GM11168 (cell line): Measurements from ENCODE around the gene RABGAP1L.

ENCODE experiments used
- in situ Hi-C: fragments of 300-500 bp; cut with MboI; formaldehyde crosslinking; loops from one replicate; pipeline ENCODE4 v1.12.0; 2022; ENCODE audit warnings: low sequenced_read_pairs; ENCODE audit not compliant: unreplicated experiment

Gene RABGAP1L

DNA sequence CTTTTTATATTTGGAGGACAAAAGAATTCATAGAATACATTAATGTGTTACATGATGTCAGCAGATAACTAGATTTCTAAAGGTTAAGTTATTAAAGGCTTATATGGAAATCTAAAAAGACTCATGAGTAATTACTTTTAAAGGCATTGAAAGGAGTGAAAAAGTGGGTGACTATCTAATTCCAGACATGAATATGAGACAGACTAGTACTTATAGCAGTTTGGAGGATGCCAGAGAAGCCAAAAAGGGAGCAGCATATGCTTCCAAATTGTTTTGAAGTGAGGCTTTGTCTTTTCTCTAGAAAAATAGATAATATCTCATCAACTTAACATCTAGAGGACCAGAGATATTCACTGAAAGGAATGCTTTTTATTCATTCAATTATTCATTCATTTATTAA is 564.9 kb downstream of the RABGAP1L start:
- in situ Hi-C loops, result no loop called here

DNA sequence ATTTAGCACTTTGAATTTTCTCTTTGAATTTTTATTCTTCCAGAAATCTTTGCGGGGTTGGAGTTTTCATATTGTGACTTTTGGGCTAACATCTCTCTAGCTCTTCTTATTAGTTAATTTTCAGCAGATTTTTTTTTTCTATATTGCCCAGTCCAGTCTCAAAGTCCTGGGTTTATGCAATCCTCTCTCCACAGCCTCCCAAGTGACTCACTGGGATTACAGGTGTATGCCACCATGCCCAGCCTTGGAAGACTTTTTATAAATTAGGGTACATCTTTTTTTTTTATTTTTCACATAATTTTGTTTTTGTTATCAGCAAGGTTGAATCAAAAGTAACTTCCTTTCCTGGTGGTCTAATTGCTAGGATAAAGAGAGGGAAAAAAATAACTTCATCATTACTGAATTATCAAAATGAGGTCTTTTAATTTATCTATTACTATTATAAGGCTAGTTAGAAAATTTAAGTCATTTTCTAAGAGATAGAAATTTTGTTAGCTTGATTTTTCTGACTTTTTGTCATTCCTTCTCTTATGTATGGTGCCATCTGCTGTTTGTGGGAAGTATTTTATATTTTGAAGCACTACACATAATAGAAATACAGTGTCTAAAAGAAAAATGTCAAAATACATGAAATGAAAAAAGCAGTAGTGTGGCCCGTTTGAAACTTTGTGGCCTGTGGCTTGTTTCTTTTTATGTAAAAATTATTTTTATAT is 567.0 kb downstream of the RABGAP1L start:
- in situ Hi-C loops, result loop anchor here (25.0 kb wide), 1 partner anchor 639 kb away; no protein-coding TSS in a partner anchor

DNA sequence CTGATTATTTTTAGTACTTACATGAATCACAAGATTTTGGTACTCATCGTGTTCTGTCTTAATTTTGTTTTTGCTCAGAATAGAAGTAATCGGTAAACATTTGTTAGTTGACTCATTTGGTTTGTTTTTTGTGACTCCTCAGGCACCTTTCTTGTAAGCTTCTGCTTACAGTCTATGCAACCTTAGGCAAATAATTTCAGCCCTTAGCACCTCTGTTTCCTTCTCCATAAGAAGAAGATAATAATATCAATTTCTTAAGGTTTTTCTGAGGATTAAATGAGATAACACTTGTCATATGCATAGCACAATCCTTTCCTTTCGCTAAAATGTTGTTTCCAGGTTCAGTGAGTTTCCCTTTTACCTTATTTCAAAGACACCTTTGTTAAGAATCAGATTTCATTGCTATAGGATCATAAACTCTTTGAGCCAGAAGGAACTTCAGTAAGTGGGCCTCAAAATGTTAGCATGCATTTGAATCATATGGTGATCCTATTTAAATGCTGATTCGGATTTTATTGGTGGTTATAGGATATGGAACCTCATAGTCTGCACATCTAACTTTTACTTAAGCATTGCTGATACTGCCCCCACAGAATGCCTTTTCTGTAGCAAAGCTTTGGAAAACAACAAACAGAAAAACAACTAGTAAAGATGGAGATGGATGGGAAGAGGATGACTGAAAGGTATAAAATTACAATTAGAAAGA is 567.7 kb downstream of the RABGAP1L start:
- in situ Hi-C loops, result loop anchor here (25.0 kb wide), 1 partner anchor 640 kb away; no protein-coding TSS in a partner anchor

DNA sequence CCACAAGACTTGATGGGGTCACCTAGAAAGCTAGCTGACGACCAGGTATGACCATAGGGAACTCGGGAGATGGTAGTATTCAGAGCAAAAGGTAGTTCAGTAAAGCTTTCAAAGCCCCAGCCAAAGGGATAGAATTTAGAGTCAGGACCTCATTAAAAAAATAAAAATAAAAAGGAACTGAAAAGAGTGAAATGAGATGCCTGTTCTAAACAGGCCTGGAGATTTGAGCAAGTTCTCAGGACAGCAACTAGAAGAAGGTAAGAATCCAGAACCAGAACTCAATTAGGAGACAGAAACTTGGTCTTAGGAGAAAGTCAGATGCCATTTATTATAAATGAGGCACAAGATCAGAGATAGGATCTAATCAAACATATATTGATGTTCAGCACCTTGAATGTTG is 575.0 kb downstream of the RABGAP1L start:
- in situ Hi-C loops, result loop anchor here (25.0 kb wide), 1 partner anchor 647 kb away; no protein-coding TSS in a partner anchor

DNA sequence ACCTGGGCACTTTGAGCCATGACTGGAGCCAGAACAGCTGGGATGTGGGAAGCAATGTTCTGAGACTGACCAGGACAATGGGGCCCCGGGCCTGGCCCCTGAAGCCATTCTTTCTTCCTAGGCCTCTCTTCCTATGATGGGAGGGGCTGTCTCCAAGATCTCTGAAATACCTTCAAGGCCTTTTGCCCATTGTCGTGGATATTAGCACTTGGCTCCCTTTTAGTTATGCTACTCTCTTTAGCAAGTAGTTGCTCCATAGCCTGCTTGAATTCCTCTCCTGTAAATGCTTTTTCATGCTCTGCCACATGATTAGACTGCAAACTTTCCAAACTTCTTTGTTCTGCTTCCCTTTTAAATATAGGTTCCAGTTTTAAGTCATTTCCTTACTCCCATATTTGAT is 577.5 kb downstream of the RABGAP1L start:
- in situ Hi-C loops, result loop anchor here (25.0 kb wide), 1 partner anchor 650 kb away; no protein-coding TSS in a partner anchor

DNA sequence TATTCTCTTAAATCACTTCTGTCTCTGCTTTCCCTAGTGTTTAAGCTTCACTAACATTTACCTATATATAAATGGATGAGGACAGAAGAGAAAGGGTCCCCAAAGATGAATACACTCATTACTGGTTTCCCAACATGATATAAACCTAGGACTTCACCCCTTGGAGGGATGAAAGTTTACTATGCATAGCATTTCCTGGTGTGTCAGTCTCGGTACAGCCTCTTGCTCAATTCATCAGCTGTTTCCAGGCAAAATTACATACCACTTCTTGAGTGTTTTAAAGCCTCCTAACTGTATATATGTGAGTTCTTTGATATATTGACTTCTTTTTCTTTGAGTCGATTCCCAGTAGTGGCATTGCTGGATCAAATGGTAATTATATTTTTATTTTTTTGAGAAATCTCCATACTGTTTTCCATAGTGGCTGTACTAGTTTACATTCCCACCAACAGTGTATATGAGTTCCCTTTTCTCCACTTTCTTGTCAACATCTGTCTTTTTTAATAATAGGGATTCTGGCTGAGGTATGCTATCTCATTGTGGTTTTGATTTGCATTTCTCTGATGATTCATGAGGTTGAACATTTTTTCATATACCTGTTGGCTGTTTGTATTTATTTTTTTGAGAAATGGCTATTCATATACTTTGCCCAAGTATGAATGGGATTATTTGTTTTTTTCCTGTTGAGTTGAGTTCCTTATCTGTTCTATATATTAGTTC is 581.1 kb downstream of the RABGAP1L start:
- in situ Hi-C loops, result loop anchor here (10.0 to 25.0 kb wide), 2 partner anchors 476 to 653 kb away; no protein-coding TSS in a partner anchor

DNA sequence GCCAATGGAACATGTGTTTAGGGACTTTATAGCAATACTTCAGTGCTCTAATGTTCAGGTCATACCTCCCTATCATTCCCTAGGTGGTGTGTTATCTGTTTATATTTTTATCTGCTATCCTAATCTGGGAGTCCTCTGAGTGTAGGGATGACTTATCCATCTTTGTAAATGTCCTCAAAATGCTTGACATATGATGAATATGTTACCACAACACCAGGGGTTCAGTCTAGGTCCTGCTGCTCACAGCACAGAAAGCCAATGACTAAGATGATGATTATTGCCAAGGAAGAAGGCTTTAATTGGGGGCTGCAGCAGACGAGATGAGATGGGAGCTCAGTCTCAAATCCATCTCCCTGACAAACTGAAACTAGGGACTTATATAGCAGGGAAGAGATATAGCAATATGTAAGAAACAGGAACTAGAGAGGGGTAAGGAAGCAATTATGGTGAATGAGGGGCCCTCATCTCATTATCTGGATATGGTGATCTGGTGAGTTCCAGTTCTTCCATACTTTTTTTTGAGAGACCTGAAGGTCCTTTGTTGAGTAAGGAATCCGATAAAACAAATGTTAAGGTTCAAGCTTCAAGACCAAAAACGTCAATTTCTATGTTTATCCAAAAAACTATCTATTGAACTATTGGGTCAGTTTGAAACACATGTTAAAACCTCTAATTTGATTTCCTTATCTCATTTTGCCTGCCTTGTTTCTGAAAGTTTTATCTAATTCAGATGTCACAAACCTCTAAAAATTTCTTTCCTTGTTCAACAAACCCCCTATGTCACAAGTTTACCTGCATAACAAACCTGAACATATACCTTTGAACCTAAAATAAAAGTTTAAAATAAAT is 583.7 kb downstream of the RABGAP1L start:
- in situ Hi-C loops, result loop anchor here (10.0 to 25.0 kb wide), 2 partner anchors 478 to 656 kb away; no protein-coding TSS in a partner anchor

DNA sequence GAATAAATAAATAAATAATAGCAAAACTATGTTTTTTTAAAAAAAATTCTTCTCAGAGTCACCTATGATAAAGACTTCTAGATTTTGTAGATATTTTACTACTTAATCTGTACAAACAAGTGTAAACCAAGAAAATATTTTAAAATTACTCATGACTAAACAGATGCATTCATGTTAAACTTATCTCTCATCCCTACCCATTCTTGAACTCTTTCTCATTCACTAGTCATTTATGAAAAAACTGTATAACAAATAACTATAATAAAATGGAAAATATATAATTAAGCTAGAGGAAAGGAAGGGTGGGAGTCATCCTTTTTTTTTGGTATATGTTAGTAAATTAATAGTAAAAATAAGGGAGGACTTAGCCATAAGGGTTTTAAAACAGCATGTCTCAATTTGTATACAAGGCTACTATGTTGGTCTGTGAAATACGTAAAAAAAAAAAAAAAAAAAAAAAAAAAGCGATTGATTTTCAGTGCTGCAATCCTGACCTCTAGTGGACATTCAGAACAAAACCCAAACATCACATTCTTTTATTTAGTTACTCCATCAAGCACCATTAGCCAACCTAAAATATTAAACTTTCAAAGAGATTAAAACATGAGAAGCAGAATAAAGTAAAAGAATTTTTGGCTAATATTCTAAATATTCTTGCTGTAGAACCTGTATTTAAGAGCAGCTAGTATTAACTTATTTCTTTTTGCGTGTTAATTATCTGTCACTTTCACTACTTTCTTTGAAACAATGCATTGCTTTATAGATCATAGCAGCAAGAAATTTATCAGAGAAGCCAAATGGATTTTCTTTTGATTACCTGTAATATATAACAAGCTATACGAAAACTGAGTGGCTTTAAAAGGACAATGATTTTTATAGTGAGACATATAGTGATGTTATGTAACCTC is 584.6 kb downstream of the RABGAP1L start:
- in situ Hi-C loops, result loop anchor here (10.0 to 25.0 kb wide), 2 partner anchors 479 to 657 kb away; no protein-coding TSS in a partner anchor

DNA sequence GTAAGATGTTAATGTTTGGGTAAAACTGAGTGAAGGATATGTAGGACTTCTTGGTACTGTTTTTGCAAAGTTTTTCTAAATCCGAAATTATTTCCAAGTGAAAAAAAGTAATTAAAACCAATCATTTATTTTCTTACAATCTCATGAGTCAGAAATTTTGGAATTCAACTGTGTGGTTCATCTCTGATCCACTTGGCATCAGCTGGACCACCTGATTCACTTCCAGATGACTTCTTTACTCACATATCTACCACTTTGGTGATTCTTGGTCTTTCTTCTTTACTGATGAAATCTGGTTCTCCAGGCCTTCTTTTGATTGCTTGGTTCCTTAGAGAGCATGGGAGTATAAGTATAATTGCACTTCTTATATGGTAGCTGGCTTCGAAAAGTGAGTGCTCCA is 585.6 kb downstream of the RABGAP1L start:
- in situ Hi-C loops, result loop anchor here (10.0 to 25.0 kb wide), 2 partner anchors 480 to 658 kb away; no protein-coding TSS in a partner anchor

DNA sequence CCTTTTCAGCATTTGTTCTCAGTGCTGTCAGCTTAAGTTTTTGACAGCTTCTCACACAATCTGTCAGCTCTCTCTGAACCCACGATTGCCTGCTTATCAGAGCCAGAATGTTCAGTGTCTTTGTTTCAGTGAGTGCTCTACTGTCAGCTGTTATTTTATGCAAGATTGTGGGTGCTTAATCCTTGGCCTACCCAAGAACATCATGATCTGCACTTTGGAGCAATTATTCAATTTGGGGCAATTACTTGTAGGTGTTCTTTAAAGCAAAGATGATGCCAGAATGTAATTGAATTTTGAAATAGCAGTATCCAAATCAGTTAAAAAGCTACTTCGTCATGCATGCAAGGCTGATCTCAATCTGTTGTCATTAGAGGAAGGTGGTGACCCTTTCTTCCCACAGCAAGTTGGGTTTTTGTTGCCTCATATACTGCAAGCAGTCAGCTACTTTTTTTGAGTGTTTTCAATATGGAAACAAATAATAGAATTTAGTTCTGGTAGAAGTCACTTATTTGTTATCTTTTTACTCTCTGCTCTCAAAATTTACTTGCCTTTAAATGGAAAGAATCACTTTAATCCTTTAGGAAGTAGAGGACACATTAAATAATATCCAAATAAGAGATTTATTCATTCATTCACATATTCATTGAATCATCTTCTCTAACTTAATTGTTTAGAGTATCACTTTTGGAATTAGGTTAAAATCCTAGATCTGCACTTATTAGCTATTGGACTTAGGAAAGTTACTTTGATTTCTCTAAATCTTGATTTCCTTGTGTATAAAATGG is 586.9 kb downstream of the RABGAP1L start:
- in situ Hi-C loops, result loop anchor here (10.0 to 25.0 kb wide), 2 partner anchors 481 to 659 kb away; no protein-coding TSS in a partner anchor

DNA sequence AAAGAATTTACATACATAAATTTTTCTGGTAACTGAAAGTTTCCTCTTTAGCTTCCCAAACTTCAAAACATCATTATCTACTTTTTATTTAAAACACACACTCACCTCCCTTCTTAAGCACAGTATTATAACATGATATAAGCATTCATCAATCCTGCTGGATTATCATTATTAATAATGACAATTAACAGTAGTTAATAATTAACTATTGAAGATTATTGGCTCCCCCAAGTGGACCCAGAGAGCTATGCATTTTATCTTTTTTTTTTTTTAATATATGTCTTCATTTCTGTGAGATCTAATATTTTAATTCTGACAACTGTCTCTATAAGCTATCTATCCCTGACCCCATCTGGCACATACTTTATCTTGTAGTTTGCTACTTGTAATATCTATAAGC is 588.3 kb downstream of the RABGAP1L start:
- in situ Hi-C loops, result loop anchor here (10.0 to 25.0 kb wide), 2 partner anchors 483 to 660 kb away; no protein-coding TSS in a partner anchor

DNA sequence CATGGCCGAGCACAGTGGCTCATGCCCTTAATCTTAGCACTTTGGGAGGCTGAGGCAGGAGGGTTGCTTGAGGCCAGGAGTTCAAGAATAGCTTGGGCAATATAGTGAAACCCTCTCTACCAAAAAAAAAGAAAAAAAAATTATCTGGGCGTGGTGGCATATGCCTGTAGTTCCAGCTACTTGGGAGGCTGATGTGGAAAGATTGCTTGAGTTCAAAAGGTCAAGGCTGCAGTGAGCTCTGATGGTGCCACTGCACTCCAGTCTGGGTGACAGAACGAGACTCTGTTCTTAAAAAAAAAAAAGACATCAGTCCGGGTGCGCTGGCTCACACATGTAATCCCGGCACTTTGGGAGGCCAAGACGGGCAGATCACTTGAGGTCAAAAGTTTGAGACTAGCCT is 589.3 kb downstream of the RABGAP1L start:
- in situ Hi-C loops, result loop anchor here (10.0 to 25.0 kb wide), 2 partner anchors 484 to 661 kb away; no protein-coding TSS in a partner anchor

DNA sequence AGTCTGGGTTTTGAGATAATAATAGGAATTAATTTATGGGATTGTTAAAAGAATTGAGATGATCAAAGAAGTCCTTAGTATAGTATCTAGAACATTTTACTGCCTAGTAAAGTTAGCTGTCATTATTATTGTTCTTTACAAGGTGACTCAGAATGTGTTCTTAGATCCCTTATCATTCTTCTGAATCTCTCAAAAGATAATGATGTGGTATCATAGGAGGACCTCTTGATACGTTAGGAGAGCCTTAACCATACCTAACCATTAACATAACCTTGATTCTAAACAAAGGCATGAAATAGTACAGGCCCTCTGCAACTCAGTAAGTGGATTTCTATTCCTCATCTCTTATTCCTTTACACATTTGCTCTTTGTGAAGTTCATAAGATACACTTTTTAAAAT is 593.8 kb downstream of the RABGAP1L start:
- in situ Hi-C loops, result loop anchor here (25.0 kb wide), 1 partner anchor 384 kb away; no protein-coding TSS in a partner anchor

DNA sequence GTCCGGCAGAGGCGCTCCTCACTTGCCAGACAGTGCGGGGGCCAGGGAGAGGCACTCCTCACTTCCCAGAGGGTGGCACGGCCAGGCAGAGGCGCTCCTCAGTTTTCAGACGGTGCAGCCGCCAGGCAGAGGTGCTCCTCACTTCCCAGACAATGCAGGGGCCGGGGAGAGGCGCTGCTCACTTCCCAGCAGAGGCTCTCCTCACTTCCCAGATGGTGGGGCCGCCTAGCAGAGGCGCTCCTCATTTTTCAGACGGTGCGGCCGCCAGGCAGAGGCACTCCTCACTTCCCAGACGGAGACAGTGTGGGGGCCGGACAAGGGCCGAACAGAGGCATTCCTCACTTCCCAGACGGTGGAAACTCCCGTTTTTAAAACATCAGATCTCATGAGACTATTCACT is 602.0 kb downstream of the RABGAP1L start:
- in situ Hi-C loops, result loop anchor here (25.0 kb wide), 1 partner anchor 376 kb away; no protein-coding TSS in a partner anchor

DNA sequence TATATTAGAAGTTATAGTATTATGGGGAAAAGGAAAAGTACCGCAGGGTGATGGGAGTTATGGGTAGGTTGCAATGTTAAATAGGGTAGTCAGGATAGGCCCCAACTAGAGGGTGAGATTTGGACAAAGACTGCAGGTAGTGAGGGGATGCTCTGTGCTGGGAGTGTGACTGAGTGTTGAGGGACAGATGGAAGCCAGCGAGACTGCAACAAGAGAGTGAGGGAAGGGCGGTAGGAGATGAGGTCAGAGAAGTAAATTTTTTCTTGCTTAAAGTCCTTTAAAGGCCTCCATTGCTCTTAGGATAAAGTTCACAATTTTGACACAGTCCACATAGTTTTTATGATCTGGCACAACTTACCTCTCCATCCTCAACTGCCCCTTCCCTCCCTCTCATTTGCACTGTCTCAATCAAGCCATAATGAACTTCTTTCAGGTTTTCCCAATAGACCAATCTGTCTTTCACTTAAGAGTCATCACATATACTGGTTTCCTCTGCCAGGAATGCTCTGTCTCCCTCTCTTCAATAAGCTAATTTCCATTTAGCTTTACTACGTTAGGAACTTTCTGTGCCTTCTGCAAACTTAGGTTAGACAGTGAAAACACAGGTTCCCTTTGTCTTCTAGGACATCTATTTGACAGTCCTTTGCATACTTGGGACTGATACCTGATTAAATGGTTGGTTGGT is 602.7 kb downstream of the RABGAP1L start:
- in situ Hi-C loops, result loop anchor here (25.0 kb wide), 1 partner anchor 375 kb away; no protein-coding TSS in a partner anchor

DNA sequence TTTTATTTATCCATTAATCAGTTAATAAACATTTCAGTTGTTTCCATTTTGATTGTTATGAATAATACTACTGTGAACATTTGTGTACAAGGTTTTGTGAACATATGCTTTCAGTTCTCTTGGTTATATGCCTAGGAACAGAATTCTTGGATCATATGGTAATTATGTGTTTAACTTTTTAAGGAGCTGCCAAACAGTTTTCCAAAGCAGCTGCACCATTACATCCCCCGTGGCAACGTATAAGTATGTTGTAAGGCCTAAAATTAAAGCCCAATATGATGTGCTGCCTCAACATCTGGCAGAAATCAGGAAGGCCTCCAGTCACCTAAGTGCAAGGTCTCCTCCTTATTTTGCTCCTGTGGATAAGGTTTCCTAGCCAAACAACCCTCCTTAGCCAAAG is 604.9 kb downstream of the RABGAP1L start:
- in situ Hi-C loops, result loop anchor here (25.0 kb wide), 1 partner anchor 373 kb away; no protein-coding TSS in a partner anchor

DNA sequence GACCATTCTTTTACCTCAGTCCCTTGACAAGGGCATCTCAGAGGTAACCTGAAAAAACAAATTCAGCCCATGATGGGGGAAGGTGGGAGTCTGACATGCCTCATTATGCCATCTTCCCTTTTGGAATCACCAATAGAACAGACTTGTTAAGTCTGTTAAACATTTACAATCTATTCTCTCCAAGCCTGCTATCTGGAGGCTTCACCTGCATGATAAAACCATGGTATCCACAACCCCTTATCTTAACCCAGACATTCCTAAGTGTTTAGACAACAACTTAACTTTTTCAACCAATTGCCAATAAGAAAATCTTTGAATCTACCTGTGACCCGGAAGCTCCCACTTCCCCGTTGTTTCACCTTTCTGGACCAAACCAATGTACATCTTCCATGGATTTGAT is 607.4 kb downstream of the RABGAP1L start:
- in situ Hi-C loops, result loop anchor here (25.0 kb wide), 1 partner anchor 371 kb away; no protein-coding TSS in a partner anchor
